ENCODE measurements around the gene PTBP1.
"Not testable (repeated sequence)": the region's sequence is repeated elsewhere in the genome, so short reads cannot be mapped to it uniquely, and the experiment has no call there.

PTBP1 gene

GRCh38 chr19:815775-816499, 18.7 kb downstream of the PTBP1 start:
- H3K14ac ChIP-seq (ENCODE audit: low read length): no peak overlapping the region
- no peak overlapping the region for H2AFZ ChIP-seq (ENCODE audit: low read length)
- H2BK120ac ChIP-seq (ENCODE audit: low read depth, low read length): no peak overlapping the region
- no peak overlapping the region for H3K18ac ChIP-seq (ENCODE audit: low read length)
- H3K79me1 ChIP-seq (ENCODE audit: low read depth, low read length): peaks cover 24% of the 10 kb centered on the region
- no peak overlapping the region for H3K4me2 ChIP-seq (ENCODE audit: insufficient read depth, low read length, poor library complexity, severe bottlenecking)
- no peak overlapping the region for H2AK5ac ChIP-seq (ENCODE audit: low read depth, low read length)
- H3K27me3 ChIP-seq (ENCODE audit: control insufficient read depth in 3 of 3, insufficient read depth in 3 of 3, low read depth in 1 of 3, low read length in 3 of 3): no peaks in the 10 kb centered on the region
- peaks cover 32 to 48% of the 10 kb centered on the region in 2 donors for H3K36me3 ChIP-seq (replicated peaks in 1 of 2; ENCODE audit: control insufficient read depth in 2 of 2, insufficient read depth in 2 of 2, low read length in 2 of 2)
- H3K4ac ChIP-seq (ENCODE audit: low read length): no peak overlapping the region
- no peaks in the 10 kb centered on the region for H3K4me1 ChIP-seq (ENCODE audit: control insufficient read depth in 2 of 2, insufficient read depth in 1 of 2, low read depth in 1 of 2, low read length in 2 of 2)
- H3K23ac ChIP-seq (ENCODE audit: low read depth, low read length, poor library complexity): peak overlapping the region; percentile 89
- no peak overlapping the region for H2BK12ac ChIP-seq (ENCODE audit: low read length)
- no peak overlapping the region for H2BK15ac ChIP-seq (ENCODE audit: low read length)
- no peak overlapping the region for H2BK5ac ChIP-seq (ENCODE audit: low read length)
- H3K9ac ChIP-seq (ENCODE audit: low read depth, low read length, poor library complexity): no peak overlapping the region
- peaks cover 0 to 3% of the 10 kb centered on the region in 2 donors for H3K9me3 ChIP-seq (replicated peaks in 1 of 2; ENCODE audit: control insufficient read depth in 2 of 2, insufficient read depth in 1 of 2, low read depth in 1 of 2, low read length in 2 of 2)
- H4K8ac ChIP-seq (ENCODE audit: low read depth, low read length): no peak overlapping the region
- no peak overlapping the region for H3K27ac ChIP-seq (replicated peaks; ENCODE audit: low read length)
- 100% methylated on average over 2 of the region's 13 CpGs; no CpG with 5 or more reads in 1 of the 2 donors for WGBS, 2 donors (ENCODE audit: extremely low coverage in 2 of 2, insufficient read length in 2 of 2, insufficient replicate concordance in 1 of 2)
- no peak overlapping the region for H4K91ac ChIP-seq (ENCODE audit: low read depth, low read length, poor library complexity)
- no peak for DNase-seq (ENCODE audit: low spot score)
- no peak overlapping the region for H3K4me3 ChIP-seq (ENCODE audit: low read length in 2 of 2)

- no peak overlapping the region for H4K91ac ChIP-seq (ENCODE audit: low read depth, low read length, poor library complexity)
- no peaks in the 10 kb centered on the region for H3K4me1 ChIP-seq (ENCODE audit: control insufficient read depth in 2 of 2, insufficient read depth in 1 of 2, low read depth in 1 of 2, low read length in 2 of 2)
- 100% methylated on average over 2 of the region's 2 CpGs; no CpG with 5 or more reads in 1 of the 2 donors for WGBS, 2 donors (ENCODE audit: extremely low coverage in 2 of 2, insufficient read length in 2 of 2, insufficient replicate concordance in 1 of 2)
- no peak overlapping the region for H3K14ac ChIP-seq (ENCODE audit: low read length)
- no peak overlapping the region for H2BK15ac ChIP-seq (ENCODE audit: low read length)
- DNase-seq (ENCODE audit: low spot score): no peak
- H4K8ac ChIP-seq (ENCODE audit: low read depth, low read length): no peak overlapping the region
- H3K18ac ChIP-seq (ENCODE audit: low read length): no peak overlapping the region
- no peak overlapping the region for H2BK120ac ChIP-seq (ENCODE audit: low read depth, low read length)
- H3K9me3 ChIP-seq (replicated peaks in 1 of 2; ENCODE audit: control insufficient read depth in 2 of 2, insufficient read depth in 1 of 2, low read depth in 1 of 2, low read length in 2 of 2): peaks cover 0 to 3% of the 10 kb centered on the region in 2 donors
- H3K4ac ChIP-seq (ENCODE audit: low read length): no peak overlapping the region
- peaks cover 29 to 42% of the 10 kb centered on the region in 2 donors for H3K36me3 ChIP-seq (replicated peaks in 1 of 2; ENCODE audit: control insufficient read depth in 2 of 2, insufficient read depth in 2 of 2, low read length in 2 of 2)
- no peak overlapping the region for H2BK5ac ChIP-seq (ENCODE audit: low read length)
- H2AK5ac ChIP-seq (ENCODE audit: low read depth, low read length): no peak overlapping the region
- H3K27ac ChIP-seq (replicated peaks; ENCODE audit: low read length): no peak overlapping the region
- H2AFZ ChIP-seq (ENCODE audit: low read length): no peak overlapping the region
- H3K23ac ChIP-seq (ENCODE audit: low read depth, low read length, poor library complexity): peak overlapping the region; percentile 55
- no peak overlapping the region for H2BK12ac ChIP-seq (ENCODE audit: low read length)
- H3K4me3 ChIP-seq (ENCODE audit: low read length in 2 of 2): no peak overlapping the region
- no peak overlapping the region for H3K4me2 ChIP-seq (ENCODE audit: insufficient read depth, low read length, poor library complexity, severe bottlenecking)
- H3K27me3 ChIP-seq (ENCODE audit: control insufficient read depth in 3 of 3, insufficient read depth in 3 of 3, low read depth in 1 of 3, low read length in 3 of 3): no peaks in the 10 kb centered on the region
- peak overlapping the region; percentile 53 for H3K9ac ChIP-seq (ENCODE audit: low read depth, low read length, poor library complexity)
- peaks cover 24% of the 10 kb centered on the region for H3K79me1 ChIP-seq (ENCODE audit: low read depth, low read length)
Measured at GRCh38 chr19:816500-816857, 19.2 kb downstream of the PTBP1 start.

- not testable (repeated sequence) for DNase-seq (ENCODE audit: low spot score)
Measured at GRCh38 chr19:820212-820611, 23.0 kb downstream of the PTBP1 start.

GRCh38 chr19:821231-821824, 24.1 kb downstream of the PTBP1 start:
- Histone ChIP-seq H2BK5ac (ENCODE audit: low read length) (peak overlapping the region; percentile 96), H3K4me2 (ENCODE audit: insufficient read depth, low read length, poor library complexity, severe bottlenecking) (peak overlapping the region; percentile 66), H3K23ac (ENCODE audit: low read depth, low read length, poor library complexity) (peak overlapping the region; percentile 96), H3K14ac (ENCODE audit: low read length) (no peak overlapping the region), H2BK120ac (ENCODE audit: low read depth, low read length) (peak overlapping the region; percentile 94), H3K18ac (ENCODE audit: low read length) (peak overlapping the region; percentile 98), H4K8ac (ENCODE audit: low read depth, low read length) (no peak overlapping the region), H3K9ac (ENCODE audit: low read depth, low read length, poor library complexity) (peak overlapping the region; percentile 88), H3K4me3 (ENCODE audit: low read length in 2 of 2) (peak overlapping the region; percentile 72 to 98), H3K27me3 (ENCODE audit: control insufficient read depth in 3 of 3, insufficient read depth in 3 of 3, low read depth in 1 of 3, low read length in 3 of 3) (no peaks in the 10 kb centered on the region), H3K36me3 (replicated peaks in 1 of 2; ENCODE audit: control insufficient read depth in 2 of 2, insufficient read depth in 2 of 2, low read length in 2 of 2) (peaks cover 3 to 10% of the 10 kb centered on the region in 2 donors), H2BK15ac (ENCODE audit: low read length) (peak overlapping the region; percentile 89), H3K4ac (ENCODE audit: low read length) (peak overlapping the region; percentile 84), H3K9me3 (replicated peaks in 1 of 2; ENCODE audit: control insufficient read depth in 2 of 2, insufficient read depth in 1 of 2, low read depth in 1 of 2, low read length in 2 of 2) (no peaks in the 10 kb centered on the region), H3K4me1 (ENCODE audit: control insufficient read depth in 2 of 2, insufficient read depth in 1 of 2, low read depth in 1 of 2, low read length in 2 of 2) (peaks cover 6% of the 10 kb centered on the region in 2 donors), H2AK5ac (ENCODE audit: low read depth, low read length) (peak overlapping the region; percentile 100), H3K27ac (replicated peaks; ENCODE audit: low read length) (no peak overlapping the region), H2BK12ac (ENCODE audit: low read length) (no peak overlapping the region), H2AFZ (ENCODE audit: low read length) (peak overlapping the region; percentile 88), H4K91ac (ENCODE audit: low read depth, low read length, poor library complexity) (peak overlapping the region; percentile 53), H3K79me1 (ENCODE audit: low read depth, low read length) (peaks cover 8% of the 10 kb centered on the region)
- WGBS, 2 donors (ENCODE audit: extremely low coverage in 2 of 2, insufficient read length in 2 of 2, insufficient replicate concordance in 1 of 2): no CpG with 5 or more reads among the region's 64 CpGs
- no peak for DNase-seq (ENCODE audit: low spot score)

More at GRCh38 chr19:820212-820611, 23.0 kb downstream of the PTBP1 start:
- not testable (repeated sequence) for H3K18ac ChIP-seq (ENCODE audit: low read length); H3K27ac ChIP-seq (replicated peaks; ENCODE audit: low read length); H3K4me3 ChIP-seq (ENCODE audit: low read length in 2 of 2); H3K4me1 ChIP-seq (ENCODE audit: control insufficient read depth in 2 of 2, insufficient read depth in 1 of 2, low read depth in 1 of 2, low read length in 2 of 2); H3K9ac ChIP-seq (ENCODE audit: low read depth, low read length, poor library complexity); H3K27me3 ChIP-seq (ENCODE audit: control insufficient read depth in 3 of 3, insufficient read depth in 3 of 3, low read depth in 1 of 3, low read length in 3 of 3); H3K9me3 ChIP-seq (replicated peaks in 1 of 2; ENCODE audit: control insufficient read depth in 2 of 2, insufficient read depth in 1 of 2, low read depth in 1 of 2, low read length in 2 of 2); H2AK5ac ChIP-seq (ENCODE audit: low read depth, low read length); H3K14ac ChIP-seq (ENCODE audit: low read length); H3K23ac ChIP-seq (ENCODE audit: low read depth, low read length, poor library complexity); H2BK120ac ChIP-seq (ENCODE audit: low read depth, low read length); H2BK15ac ChIP-seq (ENCODE audit: low read length); H2BK12ac ChIP-seq (ENCODE audit: low read length); H2BK5ac ChIP-seq (ENCODE audit: low read length); H4K91ac ChIP-seq (ENCODE audit: low read depth, low read length, poor library complexity); H4K8ac ChIP-seq (ENCODE audit: low read depth, low read length); H3K4ac ChIP-seq (ENCODE audit: low read length); H2AFZ ChIP-seq (ENCODE audit: low read length); H3K4me2 ChIP-seq (ENCODE audit: insufficient read depth, low read length, poor library complexity, severe bottlenecking)
- Histone ChIP-seq H3K36me3 (replicated peaks in 1 of 2; ENCODE audit: control insufficient read depth in 2 of 2, insufficient read depth in 2 of 2, low read length in 2 of 2) (peaks cover 8 to 20% of the 10 kb centered on the region in 2 donors), H3K79me1 (ENCODE audit: low read depth, low read length) (peaks cover 10% of the 10 kb centered on the region)
- WGBS, 2 donors (ENCODE audit: extremely low coverage in 2 of 2, insufficient read length in 2 of 2, insufficient replicate concordance in 1 of 2): no CpG with 5 or more reads among the region's 5 CpGs
